Skin epidermis (tissue), 12 donors: ENCODE measurements around the gene GALNT2.

Source experiments
- H3K27ac ChIP-seq, 21 experiments: fragments of 200-600 bp; sonication (generic) in 11 of 21; one replicate each; pipeline ENCODE4 v1.5.0; 2020; ENCODE audit warnings: mild to moderate bottlenecking in 3 of 21, inconsistent platforms in 2 of 21, moderate library complexity in 2 of 21
- H3K4me3 ChIP-seq, 7 experiments: fragments of 200-600 bp; sonication (generic) in 2 of 7; one replicate each; pipeline ENCODE4 v1.5.0; 2020; ENCODE audit warnings: inconsistent platforms in 2 of 7, mild to moderate bottlenecking in 2 of 7, moderate library complexity in 1 of 7

Gene GALNT2

GRCh38 chr1:230233786-230234185, 166.7 kb downstream of the GALNT2 start:
- Histone ChIP-seq H3K4me3 (no peak overlapping the region), H3K27ac (no peak overlapping the region)

GRCh38 chr1:230235876-230236275, 168.8 kb downstream of the GALNT2 start:
- no peak overlapping the region for H3K27ac ChIP-seq
- no peak overlapping the region for H3K4me3 ChIP-seq

- Histone ChIP-seq H3K4me3 (no peak overlapping the region), H3K27ac (no peak overlapping the region)
These were observed 169.4 kb downstream of the GALNT2 start for GRCh38 chr1:230236301-230237008.

- H3K4me3 ChIP-seq, result no peak overlapping the region
- H3K27ac ChIP-seq, result no peak overlapping the region
These were observed 170.0 kb downstream of the GALNT2 start for GRCh38 chr1:230237009-230237370.

GRCh38 chr1:230237805-230238204, 170.8 kb downstream of the GALNT2 start:
- H3K4me3 ChIP-seq, result no peak overlapping the region
- no peak overlapping the region for H3K27ac ChIP-seq

GRCh38 chr1:230240446-230241086, 173.5 kb downstream of the GALNT2 start:
- Histone ChIP-seq H3K4me3 (no peak overlapping the region), H3K27ac (no peak overlapping the region)

GRCh38 chr1:230242326-230242725, 175.3 kb downstream of the GALNT2 start:
- Histone ChIP-seq H3K27ac (no peak overlapping the region), H3K4me3 (no peak overlapping the region)

- Histone ChIP-seq H3K27ac (no peak overlapping the region), H3K4me3 (no peak overlapping the region)
These were observed 176.1 kb downstream of the GALNT2 start for GRCh38 chr1:230243146-230243545.

GRCh38 chr1:230243583-230244353, 176.7 kb downstream of the GALNT2 start:
- H3K27ac ChIP-seq, result no peak overlapping the region
- no peak overlapping the region for H3K4me3 ChIP-seq

GRCh38 chr1:230246551-230246950, 179.5 kb downstream of the GALNT2 start:
- H3K4me3 ChIP-seq, result no peak overlapping the region
- H3K27ac ChIP-seq, result no peak overlapping the region

- Histone ChIP-seq H3K27ac (no peak overlapping the region), H3K4me3 (no peak overlapping the region)
These were observed 181.2 kb downstream of the GALNT2 start for GRCh38 chr1:230248016-230248888.

GRCh38 chr1:230248889-230249270, 181.8 kb downstream of the GALNT2 start:
- H3K27ac ChIP-seq, result no peak overlapping the region
- no peak overlapping the region for H3K4me3 ChIP-seq

GRCh38 chr1:230249695-230250480, 182.8 kb downstream of the GALNT2 start:
- Histone ChIP-seq H3K4me3 (no peak overlapping the region), H3K27ac (no peak overlapping the region)

GRCh38 chr1:230250666-230251065, 183.6 kb downstream of the GALNT2 start:
- no peak overlapping the region for H3K4me3 ChIP-seq
- H3K27ac ChIP-seq, result no peak overlapping the region

- Histone ChIP-seq H3K4me3 (no peak overlapping the region), H3K27ac (no peak overlapping the region)
These were observed 184.7 kb downstream of the GALNT2 start for GRCh38 chr1:230251644-230252191.

- H3K4me3 ChIP-seq, result no peak overlapping the region
- no peak overlapping the region for H3K27ac ChIP-seq
These were observed 186.1 kb downstream of the GALNT2 start for GRCh38 chr1:230253150-230253549.

GRCh38 chr1:230254265-230254664, 187.2 kb downstream of the GALNT2 start:
- H3K4me3 ChIP-seq, result no peak overlapping the region
- H3K27ac ChIP-seq, result no peak overlapping the region

GRCh38 chr1:230255116-230255515, 188.1 kb downstream of the GALNT2 start:
- Histone ChIP-seq H3K27ac (no peak overlapping the region), H3K4me3 (no peak overlapping the region)

- H3K4me3 ChIP-seq, result no peak overlapping the region
- no peak overlapping the region for H3K27ac ChIP-seq
These were observed 189.0 kb downstream of the GALNT2 start for GRCh38 chr1:230255991-230256390.
